Mammary epithelial cell (primary cell): ENCODE measurements around the gene NHS.

Experiments used
- CTCF ChIP-seq, 2 donors: IDR thresholded peaks in 1 of 2; conservative IDR thresholded peaks in 1 of 2; 2 replicates each; pipeline ENCODE4 v1.5.1; 2011 to 2012; ENCODE audit warnings: inconsistent platforms in 2 of 2, low read length in 2 of 2, mild to moderate bottlenecking in 2 of 2, control low read depth in 1 of 2, low read depth in 1 of 2; ENCODE audit not compliant: insufficient read depth in 1 of 2; ENCODE audit errors: extremely low read depth in 1 of 2
- EZH2 ChIP-seq: IDR thresholded peaks from 2 replicates; pipeline ENCODE4 v1.6.1; 2012; ENCODE audit warnings: low read length, inconsistent platforms, borderline replicate concordance

GRCh38 chrX:17706676-17707075 lies 331.7 kb downstream of the NHS start:
- no peak for TF ChIP-seq CTCF (conservative IDR thresholded peaks at IDR 0.05 in 1 of 2, IDR thresholded peaks at IDR 0.05 in 1 of 2; ENCODE audit: extremely low read depth in 1 of 2, insufficient read depth in 1 of 2, low read depth in 1 of 2, low read length in 2 of 2)
- no peak for TF ChIP-seq EZH2
